IMR-90 (cell line): Measurements from ENCODE around the gene GTPBP4. TPM values are rescaled to one million over a fixed set of nuclear protein-coding genes. Genes with fewer than 3 reads are reported as not detected.

Experiments used
- ATAC-seq: fragments of 200-7000 bp; cut with Tn5 transposase; 2 replicates; pipeline ENCODE4 v1.9.1; 2020; ENCODE audit warnings: low read depth, mild to moderate bottlenecking, moderate library complexity
- BruUV-seq: library from RNA; stranded (reverse); fragments of 400-500 nt; replicated peaks from 2 replicates; lab custom pipeline; 2021; lab: Mats Ljungman, UMichigan
- CTCF ChIA-PET: fragments of 300-600 bp; formaldehyde crosslinking; extraction: SDS; loops from one replicate; lab custom pipeline; 2021; ENCODE audit warnings: antibody characterized with exemption; lab: Yijun Ruan, JAX
- POLR2A ChIA-PET: fragments of 300-600 bp; sonication (Branson Sonifier 250); formaldehyde crosslinking; loops from one replicate; lab custom pipeline; 2022; ENCODE audit warnings: antibody characterized with exemption; ENCODE audit not compliant: unreplicated experiment; lab: Charles Lee
- DNase-seq: peaks from one replicate; pipeline ENCODE4 v3.0.0; 2013
- H2AFZ ChIP-seq: replicated peaks from 2 replicates; pipeline ENCODE3; 2013; ENCODE audit warnings: low read length, mild to moderate bottlenecking; ENCODE audit not compliant: poor library complexity
- H2AK5ac ChIP-seq: 2 replicates; pipeline ENCODE4 v1.6.1; 2013; ENCODE audit warnings: low read depth, low read length, inconsistent platforms
- H2AK9ac ChIP-seq: replicated peaks from 2 replicates; pipeline ENCODE3; 2013; ENCODE audit warnings: mild to moderate bottlenecking, low read depth, low read length, moderate library complexity; ENCODE audit not compliant: poor library complexity
- H2BK120ac ChIP-seq: 2 replicates; pipeline ENCODE4 v1.6.1; 2013; ENCODE audit warnings: low read depth, low read length, inconsistent platforms
- H2BK15ac ChIP-seq: 3 replicates; pipeline ENCODE4 v1.6.1; 2013; ENCODE audit warnings: low read depth, low read length, inconsistent platforms
- H2BK20ac ChIP-seq: 2 replicates; pipeline ENCODE4 v1.6.1; 2013; ENCODE audit warnings: low read depth, mild to moderate bottlenecking, inconsistent platforms, low read length, moderate library complexity
- H2BK5ac ChIP-seq: 2 replicates; pipeline ENCODE4 v1.6.1; 2013; ENCODE audit warnings: mild to moderate bottlenecking, low read depth, low read length, inconsistent platforms; ENCODE audit not compliant: poor library complexity, severe bottlenecking
- H3K14ac ChIP-seq: replicated peaks from 2 replicates; pipeline ENCODE4 v1.6.1; 2013; ENCODE audit warnings: low read depth, low read length, inconsistent platforms
- H3K18ac ChIP-seq: 2 replicates; pipeline ENCODE4 v1.6.1; 2013; ENCODE audit warnings: low read depth, low read length, control low read depth
- H3K23ac ChIP-seq: 2 replicates; pipeline ENCODE4 v1.6.1; 2013; ENCODE audit warnings: low read depth, low read length, inconsistent platforms
- H3K27ac ChIP-seq: 2 replicates; pipeline ENCODE4 v1.5.1; 2013; ENCODE audit warnings: mild to moderate bottlenecking, control low read depth, low read length; ENCODE audit not compliant: insufficient read depth
- H3K27me3 ChIP-seq: 2 replicates; pipeline ENCODE4 v1.6.1; 2013; ENCODE audit warnings: low read length; ENCODE audit not compliant: control insufficient read depth, insufficient read depth
- H3K36me3 ChIP-seq: 2 replicates; pipeline ENCODE4 v1.6.1; 2013; ENCODE audit warnings: low read length, mixed read lengths; ENCODE audit not compliant: control insufficient read depth, insufficient read depth
- H3K4ac ChIP-seq: 2 replicates; pipeline ENCODE4 v1.6.1; 2013; ENCODE audit warnings: low read depth, low read length, inconsistent platforms
- H3K4me1 ChIP-seq: 2 replicates; pipeline ENCODE4 v1.6.1; 2013; ENCODE audit warnings: low read length, mixed read lengths; ENCODE audit not compliant: control insufficient read depth, insufficient read depth
- H3K4me2 ChIP-seq: 2 replicates; pipeline ENCODE4 v1.6.1; 2013; ENCODE audit warnings: low read depth, mild to moderate bottlenecking, control low read depth, low read length, moderate library complexity
- H3K4me3 ChIP-seq: 2 replicates; pipeline ENCODE4 v1.5.1; 2013; ENCODE audit warnings: low read depth, mild to moderate bottlenecking, control low read depth, low read length, moderate library complexity; ENCODE audit not compliant: insufficient read depth
- H3K56ac ChIP-seq: 2 replicates; pipeline ENCODE4 v1.6.1; 2013; ENCODE audit warnings: low read length, inconsistent platforms; ENCODE audit not compliant: insufficient read depth; ENCODE audit errors: extremely low read depth
- H3K79me1 ChIP-seq, 2 experiments: 2 replicates each; pipeline ENCODE4 v1.6.1; 2013; ENCODE audit warnings: low read length in 2 of 2, inconsistent platforms in 1 of 2, low read depth in 1 of 2
- H3K9ac ChIP-seq: 2 replicates; pipeline ENCODE4 v1.6.1; 2013; ENCODE audit warnings: low read depth, low read length, control low read depth
- H3K9me1 ChIP-seq: 2 replicates; pipeline ENCODE4 v1.6.1; 2013; ENCODE audit warnings: low read length, inconsistent platforms; ENCODE audit not compliant: insufficient read depth
- H3K9me3 ChIP-seq: 2 replicates; pipeline ENCODE4 v1.6.1; 2013; ENCODE audit warnings: low read length; ENCODE audit not compliant: control insufficient read depth, insufficient read depth
- H4K20me1 ChIP-seq: 2 replicates; pipeline ENCODE4 v1.6.1; 2013; ENCODE audit warnings: low read length, inconsistent platforms; ENCODE audit not compliant: insufficient read depth
- H4K5ac ChIP-seq: 2 replicates; pipeline ENCODE4 v1.6.1; 2013; ENCODE audit warnings: mild to moderate bottlenecking, low read depth, low read length, control low read depth
- H4K8ac ChIP-seq, 2 experiments: 2 replicates each; pipeline ENCODE4 v1.6.1; 2013; ENCODE audit warnings: low read depth in 2 of 2, low read length in 2 of 2, control low read depth in 1 of 2, inconsistent platforms in 1 of 2
- H4K91ac ChIP-seq: 2 replicates; pipeline ENCODE4 v1.6.1; 2013; ENCODE audit warnings: low read depth, low read length, inconsistent platforms; ENCODE audit not compliant: insufficient read depth
- BHLHE40 ChIP-seq: fragments of 150-350 bp; IDR thresholded peaks from 2 replicates; pipeline ENCODE4 v1.6.1; 2016; ENCODE audit warnings: mild to moderate bottlenecking, low read depth, low read length
- CEBPB ChIP-seq: IDR thresholded peaks from 2 replicates; pipeline ENCODE4 v1.6.1; 2012; ENCODE audit warnings: low read depth, low read length, improper control_type of control experiment
- CHD1 ChIP-seq: IDR thresholded peaks from 2 replicates; pipeline ENCODE4 v1.6.1; 2012; ENCODE audit warnings: low read depth, low read length, improper control_type of control experiment
- FOS ChIP-seq: fragments of 150-350 bp; IDR thresholded peaks from 2 replicates; pipeline ENCODE4 v1.6.1; 2016; ENCODE audit warnings: low read depth, low read length
- MAFK ChIP-seq: IDR thresholded peaks from 2 replicates; pipeline ENCODE4 v1.6.1; 2012; ENCODE audit warnings: low read depth, low read length, improper control_type of control experiment
- MAZ ChIP-seq: IDR thresholded peaks from 2 replicates; pipeline ENCODE4 v1.6.1; 2012; ENCODE audit warnings: low read depth, mild to moderate bottlenecking, low read length, improper control_type of control experiment, moderate library complexity, borderline replicate concordance
- MXI1 ChIP-seq: IDR thresholded peaks from 2 replicates; pipeline ENCODE4 v1.6.1; 2012; ENCODE audit warnings: low read depth, mild to moderate bottlenecking, low read length, moderate library complexity, borderline replicate concordance
- NFE2L2 ChIP-seq: fragments of 150-350 bp; IDR thresholded peaks from 2 replicates; pipeline ENCODE4 v1.6.1; 2016; ENCODE audit warnings: low read depth, mild to moderate bottlenecking, low read length
- POLR2A ChIP-seq: IDR thresholded peaks from 2 replicates; pipeline ENCODE4 v1.6.1; 2012; ENCODE audit warnings: mild to moderate bottlenecking, low read depth, low read length
- RAD21 ChIP-seq: IDR thresholded peaks from 2 replicates; pipeline ENCODE4 v1.6.1; 2012; ENCODE audit warnings: low read length, improper control_type of control experiment
- RCOR1 ChIP-seq: IDR thresholded peaks from 2 replicates; pipeline ENCODE4 v1.6.1; 2012; ENCODE audit warnings: mild to moderate bottlenecking, low read length, improper control_type of control experiment; ENCODE audit not compliant: insufficient replicate concordance
- RFX5 ChIP-seq: IDR thresholded peaks from 2 replicates; pipeline ENCODE4 v1.8.0; 2012; ENCODE audit warnings: low read depth, mild to moderate bottlenecking, low read length, moderate library complexity
- SMC3 ChIP-seq: fragments of 150-350 bp; IDR thresholded peaks from 2 replicates; pipeline ENCODE4 v1.6.1; 2016; ENCODE audit warnings: low read depth, mild to moderate bottlenecking, antibody characterized with exemption, low read length, moderate library complexity
- WGBS, 2 experiments: methylation state at CpG; one replicate each; pipeline versions ENCODE4 v1.1.5 to v1.1.7; 2013; ENCODE audit warnings: missing lambda C conversion rate in 2 of 2; ENCODE audit not compliant: insufficient read length in 1 of 2; ENCODE audit errors: extremely low coverage in 2 of 2; 5-methylcytosine and 5-hydroxymethylcytosine counted together
- dilution Hi-C: fragments of 300-500 bp; cut with HindIII; formaldehyde crosslinking; loops from one replicate; pipeline ENCODE4 v1.14.3; 2018; ENCODE audit warnings: low sequenced_read_pairs; ENCODE audit not compliant: unreplicated experiment
- in situ Hi-C: fragments of 300-500 bp; cut with MboI; formaldehyde crosslinking; loops from 3 replicates; pipeline ENCODE4 v1.14.3; 2019; ENCODE audit warnings: low sequenced_read_pairs, inconsistent platforms, mixed read lengths
- intact Hi-C: fragments of 100-400 bp; cut with micrococcal nuclease; formaldehyde crosslinking; loops from 2 replicates; pipeline ENCODE4 v1.10.0; 2022
- polyA plus RNA-seq, 3 experiments: library from polyadenylated mRNA; depleted of rRNA; stranded (reverse); fragments of >200 nt; gene quantifications; 2 replicates each; pipeline ENCODE4 v1.2.3, GENCODE V29; 2012; ENCODE audit warnings: low replicate concordance in 1 of 3
- total RNA-seq: library from RNA; depleted of rRNA; stranded (reverse); fragments of >200 nt; gene quantifications from 2 replicates; pipeline ENCODE4 v1.2.3, GENCODE V29; 2012
- TF ChIP-seq, protein P1 (sequence below): conservative IDR thresholded peaks from 2 replicates; pipeline ENCODE4 v1.5.1; 2012; ENCODE audit warnings: mild to moderate bottlenecking, low read depth, low read length, improper control_type of control experiment
- TF ChIP-seq, protein P2 (sequence below): fragments of 150-350 bp; IDR thresholded peaks from 2 replicates; pipeline ENCODE4 v1.6.1; 2017; ENCODE audit warnings: mild to moderate bottlenecking, antibody characterized with exemption, low read length, low read depth
- TF ChIP-seq, protein P3 (sequence below): fragments of 150-350 bp; IDR thresholded peaks from 2 replicates; pipeline ENCODE4 v1.6.1; 2016; ENCODE audit warnings: low read depth, mild to moderate bottlenecking, low read length, moderate library complexity, borderline replicate concordance

Gene GTPBP4
- total and polyA plus RNA-seq, 2 of the 4 experiments (the other 2 are of a cell fraction), result 46.2 to 48.6 TPM

DNA sequence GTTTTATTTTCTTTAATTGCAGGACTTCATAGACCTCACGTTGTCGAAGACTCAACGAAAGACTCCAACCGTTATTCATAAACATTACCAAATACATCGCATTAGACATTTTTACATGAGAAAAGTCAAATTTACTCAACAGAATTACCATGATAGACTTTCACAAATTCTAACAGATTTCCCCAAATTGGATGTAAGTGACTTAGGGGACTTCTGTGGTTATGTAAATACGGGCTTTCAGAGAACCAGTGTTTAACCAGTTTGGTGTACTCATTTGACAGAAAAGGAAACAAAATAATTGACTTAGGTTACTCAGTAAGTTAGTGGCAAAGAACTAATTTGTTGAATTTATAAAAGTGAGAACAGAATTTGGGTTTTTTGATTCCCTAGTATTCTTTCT is 4.2 kb downstream of the GTPBP4 start:
- DNase-seq (no peak), ATAC-seq (no peak)
- ChIA-PET POLR2A (no interaction called here), CTCF (no interaction called here)
- peaks cover 31% of the 10 kb centered on the region for H3K36me3 ChIP-seq
- no peak overlapping the region for H3K18ac ChIP-seq
- BruUV-seq, result no TSS peak
- WGBS, 2 experiments, result 100% methylated on average over 1 of the region's 6 CpGs; no CpG with 5 or more reads in 1 of the 2 experiments
- H4K5ac ChIP-seq, result no peak overlapping the region
- no peak overlapping the region for H2BK120ac ChIP-seq
- no peak overlapping the region for H2BK5ac ChIP-seq
- no peak for TF ChIP-seq CHD1
- no peak for TF ChIP-seq SMC3
- no peak for TF ChIP-seq MAFK
- no peak for TF ChIP-seq POLR2A
- TF ChIP-seq, protein P1, sequence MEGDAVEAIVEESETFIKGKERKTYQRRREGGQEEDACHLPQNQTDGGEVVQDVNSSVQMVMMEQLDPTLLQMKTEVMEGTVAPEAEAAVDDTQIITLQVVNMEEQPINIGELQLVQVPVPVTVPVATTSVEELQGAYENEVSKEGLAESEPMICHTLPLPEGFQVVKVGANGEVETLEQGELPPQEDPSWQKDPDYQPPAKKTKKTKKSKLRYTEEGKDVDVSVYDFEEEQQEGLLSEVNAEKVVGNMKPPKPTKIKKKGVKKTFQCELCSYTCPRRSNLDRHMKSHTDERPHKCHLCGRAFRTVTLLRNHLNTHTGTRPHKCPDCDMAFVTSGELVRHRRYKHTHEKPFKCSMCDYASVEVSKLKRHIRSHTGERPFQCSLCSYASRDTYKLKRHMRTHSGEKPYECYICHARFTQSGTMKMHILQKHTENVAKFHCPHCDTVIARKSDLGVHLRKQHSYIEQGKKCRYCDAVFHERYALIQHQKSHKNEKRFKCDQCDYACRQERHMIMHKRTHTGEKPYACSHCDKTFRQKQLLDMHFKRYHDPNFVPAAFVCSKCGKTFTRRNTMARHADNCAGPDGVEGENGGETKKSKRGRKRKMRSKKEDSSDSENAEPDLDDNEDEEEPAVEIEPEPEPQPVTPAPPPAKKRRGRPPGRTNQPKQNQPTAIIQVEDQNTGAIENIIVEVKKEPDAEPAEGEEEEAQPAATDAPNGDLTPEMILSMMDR, result no peak
- TF ChIP-seq, protein P2, sequence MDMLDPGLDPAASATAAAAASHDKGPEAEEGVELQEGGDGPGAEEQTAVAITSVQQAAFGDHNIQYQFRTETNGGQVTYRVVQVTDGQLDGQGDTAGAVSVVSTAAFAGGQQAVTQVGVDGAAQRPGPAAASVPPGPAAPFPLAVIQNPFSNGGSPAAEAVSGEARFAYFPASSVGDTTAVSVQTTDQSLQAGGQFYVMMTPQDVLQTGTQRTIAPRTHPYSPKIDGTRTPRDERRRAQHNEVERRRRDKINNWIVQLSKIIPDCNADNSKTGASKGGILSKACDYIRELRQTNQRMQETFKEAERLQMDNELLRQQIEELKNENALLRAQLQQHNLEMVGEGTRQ, result no peak
- TF ChIP-seq CEBPB, result no peak
- TF ChIP-seq BHLHE40, result no peak
- TF ChIP-seq FOS, result no peak
- no peak for TF ChIP-seq MXI1
- no peak for TF ChIP-seq RFX5
- TF ChIP-seq RCOR1, result no peak
- no peak for TF ChIP-seq RAD21
- no peak for TF ChIP-seq NFE2L2
- TF ChIP-seq, protein P3, sequence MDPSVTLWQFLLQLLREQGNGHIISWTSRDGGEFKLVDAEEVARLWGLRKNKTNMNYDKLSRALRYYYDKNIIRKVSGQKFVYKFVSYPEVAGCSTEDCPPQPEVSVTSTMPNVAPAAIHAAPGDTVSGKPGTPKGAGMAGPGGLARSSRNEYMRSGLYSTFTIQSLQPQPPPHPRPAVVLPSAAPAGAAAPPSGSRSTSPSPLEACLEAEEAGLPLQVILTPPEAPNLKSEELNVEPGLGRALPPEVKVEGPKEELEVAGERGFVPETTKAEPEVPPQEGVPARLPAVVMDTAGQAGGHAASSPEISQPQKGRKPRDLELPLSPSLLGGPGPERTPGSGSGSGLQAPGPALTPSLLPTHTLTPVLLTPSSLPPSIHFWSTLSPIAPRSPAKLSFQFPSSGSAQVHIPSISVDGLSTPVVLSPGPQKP, result no peak
- TF ChIP-seq MAZ, result no peak
- no peak overlapping the region for H3K23ac ChIP-seq
- no peak overlapping the region for H2BK20ac ChIP-seq
- H4K8ac ChIP-seq, result no peak overlapping the region
- H3K4me2 ChIP-seq, result no peak overlapping the region
- in situ Hi-C loops (no loop called here), dilution Hi-C loops (no loop called here), intact Hi-C loops (no loop called here)
- no peak overlapping the region for H3K56ac ChIP-seq
- H2AK5ac ChIP-seq, result no peak overlapping the region
- H3K14ac ChIP-seq, result no peak overlapping the region
- no peak overlapping the region for H2AFZ ChIP-seq
- no peak overlapping the region for H2AK9ac ChIP-seq
- H3K9me1 ChIP-seq, result peaks cover 10% of the 10 kb centered on the region
- no peak overlapping the region for H2BK15ac ChIP-seq
- no peak overlapping the region for H3K9ac ChIP-seq
- no peaks in the 10 kb centered on the region for H3K27me3 ChIP-seq
- H3K4me3 ChIP-seq, result no peak overlapping the region
- no peaks in the 10 kb centered on the region for H3K9me3 ChIP-seq
- peaks cover 4% of the 10 kb centered on the region; the same call in 1 of the 2 replicates for H3K4me1 ChIP-seq
- no peak overlapping the region for H3K27ac ChIP-seq
- H3K79me1 ChIP-seq, result peaks cover 40 to 51% of the 10 kb centered on the region in 2 experiments
- no peak overlapping the region for H4K91ac ChIP-seq
- no peak overlapping the region for H3K4ac ChIP-seq
- peaks cover 46% of the 10 kb centered on the region for H4K20me1 ChIP-seq
